ENCODE data around the gene MARCHF10.

The MARCHF10 gene

GRCh38 chr17:62801553-62802114 is 6.5 kb downstream of the MARCHF10 start:
- Histone ChIP-seq H3K9ac (ENCODE audit: low read length) (no peak overlapping the region), H2AFZ (ENCODE audit: low read depth, low read length) (no peak overlapping the region), H3K27ac (ENCODE audit: low read length) (no peak overlapping the region), H3K4me1 (ENCODE audit: low read length) (peaks cover 8% of the 10 kb centered on the region), H3K9me3 (ENCODE audit: insufficient read depth, low read length) (no peaks in the 10 kb centered on the region), H4K20me1 (ENCODE audit: insufficient read depth, low read length) (no peaks in the 10 kb centered on the region), H3K79me2 (ENCODE audit: low read length) (no peaks in the 10 kb centered on the region), H3K36me3 (replicated peaks; ENCODE audit: low read depth, low read length) (no peaks in the 10 kb centered on the region), H3K4me3 (ENCODE audit: low read length) (no peak overlapping the region), H3K27me3 (ENCODE audit: low read depth, low read length) (0 out of 2 replicates have a peak, but pooled peaks cover 8% of the 10 kb centered on the region), H3K4me2 (ENCODE audit: low read length) (no peak overlapping the region)
- no peak for TF ChIP-seq EZH2phosphoT487 (IDR thresholded peaks at IDR 0.05; ENCODE audit: low read depth)
- TF ChIP-seq CTCF (IDR thresholded peaks at IDR 0.05; ENCODE audit: low read depth, low read length), result no peak

GRCh38 chr17:62800585-62800984 is 7.5 kb downstream of the MARCHF10 start:
- Histone ChIP-seq H3K9me3 (ENCODE audit: insufficient read depth, low read length) (no peaks in the 10 kb centered on the region), H4K20me1 (ENCODE audit: insufficient read depth, low read length) (no peaks in the 10 kb centered on the region), H3K9ac (ENCODE audit: low read length) (no peak overlapping the region), H3K27me3 (ENCODE audit: low read depth, low read length) (0 out of 2 replicates have a peak, but pooled peaks cover 8% of the 10 kb centered on the region), H3K79me2 (ENCODE audit: low read length) (no peaks in the 10 kb centered on the region), H3K4me3 (ENCODE audit: low read length) (no peak overlapping the region), H2AFZ (ENCODE audit: low read depth, low read length) (no peak overlapping the region), H3K4me2 (ENCODE audit: low read length) (no peak overlapping the region), H3K36me3 (replicated peaks; ENCODE audit: low read depth, low read length) (no peaks in the 10 kb centered on the region), H3K27ac (ENCODE audit: low read length) (no peak overlapping the region), H3K4me1 (ENCODE audit: low read length) (peaks cover 10% of the 10 kb centered on the region)
- TF ChIP-seq EZH2phosphoT487 (IDR thresholded peaks at IDR 0.05; ENCODE audit: low read depth) (no peak), CTCF (IDR thresholded peaks at IDR 0.05; ENCODE audit: low read depth, low read length) (no peak)

- TF ChIP-seq CTCF (IDR thresholded peaks at IDR 0.05; ENCODE audit: low read depth, low read length) (no peak), EZH2phosphoT487 (IDR thresholded peaks at IDR 0.05; ENCODE audit: low read depth) (no peak)
- Histone ChIP-seq H3K4me2 (ENCODE audit: low read length) (no peak overlapping the region), H3K79me2 (ENCODE audit: low read length) (no peaks in the 10 kb centered on the region), H2AFZ (ENCODE audit: low read depth, low read length) (no peak overlapping the region), H3K4me1 (ENCODE audit: low read length) (peaks cover 30% of the 10 kb centered on the region), H3K36me3 (replicated peaks; ENCODE audit: low read depth, low read length) (no peaks in the 10 kb centered on the region), H4K20me1 (ENCODE audit: insufficient read depth, low read length) (no peaks in the 10 kb centered on the region), H3K9me3 (ENCODE audit: insufficient read depth, low read length) (no peaks in the 10 kb centered on the region), H3K27me3 (ENCODE audit: low read depth, low read length) (0 out of 2 replicates have a peak, but pooled peaks cover 8% of the 10 kb centered on the region), H3K9ac (ENCODE audit: low read length) (no peak overlapping the region), H3K27ac (ENCODE audit: low read length) (no peak overlapping the region), H3K4me3 (ENCODE audit: low read length) (no peak overlapping the region)
Measured at GRCh38 chr17:62797959-62798358, 10.2 kb downstream of the MARCHF10 start.

- Histone ChIP-seq H3K27ac (ENCODE audit: low read length) (no peak overlapping the region), H3K9ac (ENCODE audit: low read length) (no peak overlapping the region), H3K9me3 (ENCODE audit: insufficient read depth, low read length) (no peaks in the 10 kb centered on the region), H3K4me2 (ENCODE audit: low read length) (no peak overlapping the region), H3K79me2 (ENCODE audit: low read length) (no peaks in the 10 kb centered on the region), H3K36me3 (replicated peaks; ENCODE audit: low read depth, low read length) (no peaks in the 10 kb centered on the region), H2AFZ (ENCODE audit: low read depth, low read length) (no peak overlapping the region), H3K27me3 (ENCODE audit: low read depth, low read length) (no peaks in the 10 kb centered on the region), H3K4me3 (ENCODE audit: low read length) (no peak overlapping the region), H3K4me1 (ENCODE audit: low read length) (peaks cover 32% of the 10 kb centered on the region), H4K20me1 (ENCODE audit: insufficient read depth, low read length) (no peaks in the 10 kb centered on the region)
- TF ChIP-seq CTCF (IDR thresholded peaks at IDR 0.05; ENCODE audit: low read depth, low read length) (no peak), EZH2phosphoT487 (IDR thresholded peaks at IDR 0.05; ENCODE audit: low read depth) (no peak)
Measured at GRCh38 chr17:62796291-62796690, 11.8 kb downstream of the MARCHF10 start.

Measured in OCI-LY3 (cell line).